Measurements from ENCODE around the gene FRMD1.

Gene FRMD1

GRCh38 chr6:168096271-168096764 is 17.3 kb upstream of the FRMD1 start:
- no peak for TF ChIP-seq CTCF (IDR thresholded peaks at IDR 0.05)

GRCh38 chr6:168095716-168096250 is 16.8 kb upstream of the FRMD1 start:
- Histone ChIP-seq H3K4me1 (ENCODE audit: control insufficient read depth in 1 of 2, insufficient read depth in 1 of 2, low read depth in 1 of 2, low read length in 1 of 2) (no peaks in the 10 kb centered on the region), H3K4me3 (ENCODE audit: low read depth in 1 of 2, low read length in 1 of 2) (no peak overlapping the region), H3K36me3 (no peaks in the 10 kb centered on the region), H3K27me3 (peaks cover 18% of the 10 kb centered on the region), H3K9me3 (no peaks in the 10 kb centered on the region), H3K27ac (no peak overlapping the region)
- no peak for TF ChIP-seq CTCF (IDR thresholded peaks at IDR 0.05)

More at GRCh38 chr6:168096271-168096764, 17.3 kb upstream of the FRMD1 start:
- Histone ChIP-seq H3K36me3 (no peaks in the 10 kb centered on the region), H3K4me1 (ENCODE audit: control insufficient read depth in 1 of 2, insufficient read depth in 1 of 2, low read depth in 1 of 2, low read length in 1 of 2) (no peaks in the 10 kb centered on the region), H3K27ac (no peak overlapping the region), H3K9me3 (no peaks in the 10 kb centered on the region), H3K4me3 (ENCODE audit: low read depth in 1 of 2, low read length in 1 of 2) (no peak overlapping the region), H3K27me3 (peaks cover 23% of the 10 kb centered on the region)

GRCh38 chr6:168095171-168095691 is 16.2 kb upstream of the FRMD1 start:
- H3K9me3 ChIP-seq = no peaks in the 10 kb centered on the region
- H3K4me3 ChIP-seq (ENCODE audit: low read depth in 1 of 2, low read length in 1 of 2) = no peak overlapping the region
- H3K36me3 ChIP-seq = no peaks in the 10 kb centered on the region
- no peak for TF ChIP-seq CTCF (IDR thresholded peaks at IDR 0.05)
- H3K27ac ChIP-seq = no peak overlapping the region
- peaks cover 12% of the 10 kb centered on the region for H3K27me3 ChIP-seq
- no peaks in the 10 kb centered on the region for H3K4me1 ChIP-seq (ENCODE audit: control insufficient read depth in 1 of 2, insufficient read depth in 1 of 2, low read depth in 1 of 2, low read length in 1 of 2)

- no peak overlapping the region for H3K4me3 ChIP-seq (ENCODE audit: low read depth in 1 of 2, low read length in 1 of 2)
- no peak for TF ChIP-seq CTCF (IDR thresholded peaks at IDR 0.05)
Observed at GRCh38 chr6:168093634-168094033, 14.6 kb upstream of the FRMD1 start.

GRCh38 chr6:168093071-168093505 is 14.1 kb upstream of the FRMD1 start:
- Histone ChIP-seq H3K9me3 (no peaks in the 10 kb centered on the region), H3K4me3 (ENCODE audit: low read depth in 1 of 2, low read length in 1 of 2) (no peak overlapping the region), H3K27me3 (no peaks in the 10 kb centered on the region), H3K4me1 (ENCODE audit: control insufficient read depth in 1 of 2, insufficient read depth in 1 of 2, low read depth in 1 of 2, low read length in 1 of 2) (no peaks in the 10 kb centered on the region), H3K36me3 (no peaks in the 10 kb centered on the region), H3K27ac (no peak overlapping the region)
- no peak for TF ChIP-seq CTCF (IDR thresholded peaks at IDR 0.05)

More at GRCh38 chr6:168093634-168094033, 14.6 kb upstream of the FRMD1 start:
- no peaks in the 10 kb centered on the region for H3K36me3 ChIP-seq
- H3K27me3 ChIP-seq = no peaks in the 10 kb centered on the region
- H3K9me3 ChIP-seq = no peaks in the 10 kb centered on the region
- no peak overlapping the region for H3K27ac ChIP-seq
- H3K4me1 ChIP-seq (ENCODE audit: control insufficient read depth in 1 of 2, insufficient read depth in 1 of 2, low read depth in 1 of 2, low read length in 1 of 2) = no peaks in the 10 kb centered on the region

Data from neutrophil (primary cell).